NCI-H146 treated with DMSO at 0.1 percent for 48 hours (cell line): ENCODE measurements around the gene CREBL2.
"Not testable (repeated sequence)": the region's sequence is repeated elsewhere in the genome, so short reads cannot be mapped to it uniquely, and the experiment has no call there.

Experiments
- DNase-seq: peaks from one replicate; lab custom pipeline; 2025; ENCODE audit not compliant: unreplicated experiment; lab: John Stamatoyannopoulos, UW

The CREBL2 gene

GRCh38 chr12:12635651-12636050 is 24.0 kb downstream of the CREBL2 start:
- no peak for DNase-seq

GRCh38 chr12:12636641-12637040 is 25.0 kb downstream of the CREBL2 start:
- DNase-seq: no peak

- DNase-seq: not testable (repeated sequence)
Measured at GRCh38 chr12:12639995-12640394, 28.3 kb downstream of the CREBL2 start.

GRCh38 chr12:12641650-12642049 is 30.0 kb downstream of the CREBL2 start:
- no peak for DNase-seq

GRCh38 chr12:12642916-12643315 is 31.2 kb downstream of the CREBL2 start:
- no peak for DNase-seq

- no peak for DNase-seq
Measured at GRCh38 chr12:12645485-12645884, 33.8 kb downstream of the CREBL2 start.

- not testable (repeated sequence) for DNase-seq
Measured at GRCh38 chr12:12645968-12646367, 34.3 kb downstream of the CREBL2 start.

- no peak for DNase-seq
Measured at GRCh38 chr12:12646483-12647072, 34.9 kb downstream of the CREBL2 start.

- DNase-seq: no peak
Measured at GRCh38 chr12:12648284-12648683, 36.6 kb downstream of the CREBL2 start.

- no peak for DNase-seq
Measured at GRCh38 chr12:12648951-12649650, 37.4 kb downstream of the CREBL2 start.

GRCh38 chr12:12651752-12652151 is 40.1 kb downstream of the CREBL2 start:
- no peak for DNase-seq

GRCh38 chr12:12652704-12653103 is 41.0 kb downstream of the CREBL2 start:
- DNase-seq: not testable (repeated sequence)

- no peak for DNase-seq
Measured at GRCh38 chr12:12653922-12654321, 42.2 kb downstream of the CREBL2 start.

GRCh38 chr12:12654691-12655460 is 43.2 kb downstream of the CREBL2 start:
- peak; percentile 26 for DNase-seq

GRCh38 chr12:12660201-12660600 is 48.5 kb downstream of the CREBL2 start:
- DNase-seq: no peak

GRCh38 chr12:12661086-12661856 is 49.6 kb downstream of the CREBL2 start:
- DNase-seq: no peak

GRCh38 chr12:12663644-12664294 is 52.1 kb downstream of the CREBL2 start:
- no peak for DNase-seq

GRCh38 chr12:12665194-12665593 is 53.5 kb downstream of the CREBL2 start:
- DNase-seq: no peak

GRCh38 chr12:12668005-12668404 is 56.3 kb downstream of the CREBL2 start:
- no peak for DNase-seq

GRCh38 chr12:12669020-12669419 is 57.3 kb downstream of the CREBL2 start:
- DNase-seq: no peak
